OCI-LY1 (cell line): ENCODE data around the gene PSMB5.

ENCODE experiments used
- EZH2 ChIP-seq: fragments of 200-600 bp; sonication (generic), shearing (Covaris generic); IDR thresholded peaks from 2 replicates; pipeline ENCODE4 v1.8.0; 2017; ENCODE audit warnings: borderline replicate concordance, mixed run types, mild to moderate bottlenecking, antibody characterized with exemption, low read length, moderate library complexity, mixed read lengths
- TF ChIP-seq, protein P1 (sequence below): fragments of 200-600 bp; sonication (generic), shearing (Covaris generic); IDR thresholded peaks from 2 replicates; pipeline ENCODE4 v1.5.1; 2017; ENCODE audit warnings: mild to moderate bottlenecking, antibody characterized with exemption, low read length, moderate library complexity, mixed read lengths

DNA sequence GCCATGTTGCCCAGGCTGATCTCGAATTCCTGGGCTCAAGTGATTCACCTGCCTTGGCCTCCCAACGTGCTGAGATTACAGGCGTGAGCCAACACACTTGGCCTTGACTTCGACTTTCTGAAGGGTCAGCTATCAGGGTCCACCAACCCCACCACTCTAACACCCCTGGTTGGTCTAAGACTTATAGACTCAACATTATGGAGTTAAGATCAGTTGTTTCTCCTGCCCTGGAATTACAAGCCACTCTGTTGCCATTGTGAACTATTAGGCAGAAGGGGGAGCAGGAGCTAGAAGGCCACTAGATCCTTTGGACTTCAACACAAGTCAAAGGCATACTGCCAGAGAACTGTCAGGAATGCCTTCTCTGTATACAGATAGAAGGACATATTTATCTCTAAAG lies 5.4 kb upstream of the PSMB5 start:
- TF ChIP-seq, protein P1, sequence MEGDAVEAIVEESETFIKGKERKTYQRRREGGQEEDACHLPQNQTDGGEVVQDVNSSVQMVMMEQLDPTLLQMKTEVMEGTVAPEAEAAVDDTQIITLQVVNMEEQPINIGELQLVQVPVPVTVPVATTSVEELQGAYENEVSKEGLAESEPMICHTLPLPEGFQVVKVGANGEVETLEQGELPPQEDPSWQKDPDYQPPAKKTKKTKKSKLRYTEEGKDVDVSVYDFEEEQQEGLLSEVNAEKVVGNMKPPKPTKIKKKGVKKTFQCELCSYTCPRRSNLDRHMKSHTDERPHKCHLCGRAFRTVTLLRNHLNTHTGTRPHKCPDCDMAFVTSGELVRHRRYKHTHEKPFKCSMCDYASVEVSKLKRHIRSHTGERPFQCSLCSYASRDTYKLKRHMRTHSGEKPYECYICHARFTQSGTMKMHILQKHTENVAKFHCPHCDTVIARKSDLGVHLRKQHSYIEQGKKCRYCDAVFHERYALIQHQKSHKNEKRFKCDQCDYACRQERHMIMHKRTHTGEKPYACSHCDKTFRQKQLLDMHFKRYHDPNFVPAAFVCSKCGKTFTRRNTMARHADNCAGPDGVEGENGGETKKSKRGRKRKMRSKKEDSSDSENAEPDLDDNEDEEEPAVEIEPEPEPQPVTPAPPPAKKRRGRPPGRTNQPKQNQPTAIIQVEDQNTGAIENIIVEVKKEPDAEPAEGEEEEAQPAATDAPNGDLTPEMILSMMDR, result no peak
- TF ChIP-seq EZH2, result no peak
